Small intestine (tissue), 7 donors: ENCODE results near the gene RARA. TPM values are rescaled to one million over a fixed set of nuclear protein-coding genes. Genes with fewer than 3 reads are reported as not detected.
"Not testable (repeated sequence)": the region's sequence is repeated elsewhere in the genome, so short reads cannot be mapped to it uniquely, and the experiment has no call there.

ENCODE experiments used
- DNase-seq, 2 donors: peaks; one replicate each; pipeline versions ENCODE4 v3.0.0 to v3.0.0-alpha.2; 2013
- FAIRE-seq: peaks from 2 replicates; lab custom pipeline; 2012; peaks lifted over from hg19 to GRCh38; lab: Jason Lieb, UNC
- H3K27ac ChIP-seq, 3 donors: one replicate each; pipeline ENCODE4 v1.5.1; 2013; ENCODE audit warnings: low read length in 2 of 3, mild to moderate bottlenecking in 2 of 3, control low read depth in 1 of 3, inconsistent platforms in 1 of 3, low read depth in 1 of 3, moderate library complexity in 1 of 3
- H3K27me3 ChIP-seq, 3 donors: one replicate each; pipeline ENCODE4 v1.6.1; 2013; ENCODE audit warnings: low read length in 3 of 3, inconsistent platforms in 1 of 3; ENCODE audit not compliant: control insufficient read depth in 3 of 3, insufficient read depth in 3 of 3
- H3K36me3 ChIP-seq, 3 donors: one replicate each; pipeline ENCODE4 v1.6.1; 2013; ENCODE audit warnings: low read length in 3 of 3, inconsistent platforms in 1 of 3, low read depth in 1 of 3, mild to moderate bottlenecking in 1 of 3, moderate library complexity in 1 of 3; ENCODE audit not compliant: control insufficient read depth in 3 of 3, insufficient read depth in 2 of 3
- H3K4me1 ChIP-seq, 3 donors: one replicate each; pipeline ENCODE4 v1.6.1; 2013; ENCODE audit warnings: low read length in 2 of 3, inconsistent platforms in 1 of 3, low read depth in 1 of 3, mild to moderate bottlenecking in 1 of 3, moderate library complexity in 1 of 3; ENCODE audit not compliant: control insufficient read depth in 3 of 3, insufficient read depth in 2 of 3
- H3K4me3 ChIP-seq, 3 donors: one replicate each; pipeline ENCODE4 v1.5.1; 2013; ENCODE audit warnings: low read length in 3 of 3, control low read depth in 1 of 3, inconsistent platforms in 1 of 3, low read depth in 1 of 3, mild to moderate bottlenecking in 1 of 3, moderate library complexity in 1 of 3
- H3K9me3 ChIP-seq, 2 donors: one replicate each; pipeline ENCODE4 v1.6.1; 2013; ENCODE audit warnings: low read depth in 1 of 2, low read length in 1 of 2; ENCODE audit not compliant: control insufficient read depth in 2 of 2, insufficient read depth in 1 of 2
- WGBS, 3 donors: extraction: QIAGEN DNeasy Blood & Tissue Kit; methylation state at CpG; one replicate each; pipeline ENCODE4 v1.1.7; 2013; 5-methylcytosine and 5-hydroxymethylcytosine counted together
- polyA plus RNA-seq, 4 donors: library from polyadenylated mRNA; stranded (reverse) in 3 of 4; unstranded in 1 of 4; fragments of 200-250 nt in 3 of 4; fragments of 120-200 nt in 1 of 4; gene quantifications; one replicate each; pipeline versions ENCODE4 v1.2.1 to v1.2.3, GENCODE V29; 2013
- donor health status: healthy with polysubstance abuse.
- donor health status: control.
- donor health status: control.
- donor health status: Bipolar disorder and iron deficiency.
- donor health status: healthy.

The RARA gene
- polyA plus RNA-seq, 4 donors = 28.8 to 47.7 (median 39.9) TPM

- no peak for FAIRE-seq
- peaks cover 0 to 8% (median 0%) of the 10 kb centered on the region in 3 donors for H3K36me3 ChIP-seq
- H3K27ac ChIP-seq = peak overlapping the region in 1 of 3 donors; percentile 7
- DNase-seq = peak; percentile 71 to 75
- H3K9me3 ChIP-seq = no peaks in the 10 kb centered on the region
- H3K4me1 ChIP-seq = peaks cover 7 to 21% (median 8%) of the 10 kb centered on the region in 3 donors
- no peak overlapping the region for H3K4me3 ChIP-seq
- H3K27me3 ChIP-seq = no peaks in the 10 kb centered on the region
- 43 to 58% (median 57%) methylated on average over 4 of the region's 4 CpGs for WGBS, 3 donors
Observed at GRCh38 chr17:40303009-40303657, 5.8 kb upstream of the RARA start.

DNA sequence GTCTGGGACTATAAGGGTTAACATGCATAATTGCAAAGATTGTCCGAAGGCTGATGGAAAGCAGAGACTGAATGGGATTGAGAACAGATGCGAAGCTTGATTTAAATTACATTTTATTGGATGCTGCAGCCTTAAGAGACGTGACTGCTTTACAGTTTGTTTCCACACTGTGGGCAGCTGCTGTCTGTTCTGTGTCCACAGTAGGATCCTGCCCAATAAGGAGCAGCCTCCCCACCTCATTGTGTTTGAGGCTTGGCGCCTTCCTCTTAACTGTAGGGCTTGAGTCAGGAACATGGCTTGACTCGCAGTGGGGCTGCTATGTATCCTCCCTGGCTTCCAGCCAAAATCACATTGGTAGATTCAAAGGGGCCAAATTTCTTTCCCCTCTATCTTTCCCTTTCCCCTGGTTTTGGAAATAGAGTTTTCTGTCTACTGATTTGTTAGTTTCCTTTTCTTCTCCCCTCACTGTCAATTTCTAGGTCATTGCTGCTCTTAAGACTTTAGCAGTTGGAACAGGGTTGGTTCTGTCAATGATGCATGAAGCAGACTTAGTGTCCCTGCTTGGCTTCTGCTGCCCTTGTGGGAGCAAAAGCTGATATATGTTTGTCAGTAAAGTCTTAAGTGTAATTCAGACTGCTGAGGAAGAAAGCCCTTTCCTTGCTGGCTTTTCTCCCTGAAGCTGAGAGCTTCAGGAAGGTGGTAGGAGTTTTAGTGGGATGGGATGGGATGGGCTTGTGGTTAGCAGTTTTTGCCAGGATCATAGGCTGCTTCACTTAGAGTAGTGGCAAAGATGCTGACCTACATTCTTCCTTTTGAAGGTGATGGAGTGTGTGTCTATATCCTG is 5.0 kb upstream of the RARA start:
- WGBS, 3 donors = 58 to 80% (median 76%) methylated on average over 5 of the region's 5 CpGs
- no peak for FAIRE-seq
- H3K27me3 ChIP-seq = no peaks in the 10 kb centered on the region
- H3K4me3 ChIP-seq = no peak overlapping the region
- DNase-seq = no peak
- H3K9me3 ChIP-seq = no peaks in the 10 kb centered on the region
- peaks cover 8 to 29% (median 15%) of the 10 kb centered on the region in 3 donors for H3K4me1 ChIP-seq
- H3K27ac ChIP-seq = peak overlapping the region in 2 of 3 donors; percentile 35 to 48
- peaks cover 0 to 6% (median 0%) of the 10 kb centered on the region in 3 donors for H3K36me3 ChIP-seq

- peak overlapping the region in 2 of 3 donors; percentile 35 to 48 for H3K27ac ChIP-seq
- not testable (repeated sequence) for FAIRE-seq, H3K27me3 ChIP-seq, H3K9me3 ChIP-seq, DNase-seq, H3K4me3 ChIP-seq, H3K36me3 ChIP-seq
- peaks cover 11 to 30% (median 15%) of the 10 kb centered on the region in 3 donors for H3K4me1 ChIP-seq
- 63 to 95% (median 84%) methylated on average over 3 to 5 of the region's 5 CpGs for WGBS, 3 donors
Observed at GRCh38 chr17:40304552-40304863, 4.5 kb upstream of the RARA start.

DNA sequence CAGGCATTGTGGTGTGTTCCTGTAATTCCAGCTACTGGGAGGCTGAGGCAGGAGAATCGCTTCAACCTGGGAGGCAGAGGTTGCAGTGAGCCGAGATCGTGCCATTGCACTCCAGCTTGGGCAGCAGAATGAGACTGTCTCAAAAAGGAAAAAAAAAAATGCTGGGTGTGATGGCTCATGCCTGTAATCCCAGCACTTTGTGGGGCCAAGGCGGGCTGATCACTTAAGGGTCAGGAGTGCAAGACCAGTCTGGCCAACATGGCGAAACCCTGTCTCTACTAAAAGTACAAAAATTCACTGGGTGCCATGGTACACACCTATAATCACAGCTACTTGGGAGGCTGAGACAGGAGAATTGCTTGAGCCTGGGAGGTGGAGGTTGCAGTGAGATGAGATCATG is 4.1 kb upstream of the RARA start:
- H3K4me3 ChIP-seq, H3K9me3 ChIP-seq, DNase-seq, H3K27me3 ChIP-seq, FAIRE-seq, H3K27ac ChIP-seq, H3K36me3 ChIP-seq: not testable (repeated sequence)
- 89 to 96% (median 93%) methylated on average over 5 of the region's 5 CpGs for WGBS, 3 donors
- H3K4me1 ChIP-seq = peaks cover 15 to 34% (median 19%) of the 10 kb centered on the region in 3 donors

- H3K4me3 ChIP-seq = no peak overlapping the region
- 25 to 44% (median 36%) methylated on average over 2 of the region's 2 CpGs for WGBS, 3 donors
- H3K4me1 ChIP-seq = peaks cover 15 to 49% (median 23%) of the 10 kb centered on the region in 3 donors
- peak overlapping the region; percentile 13 to 77 (median 69) for H3K27ac ChIP-seq
- DNase-seq (no peak), FAIRE-seq (no peak)
- H3K27me3 ChIP-seq = no peaks in the 10 kb centered on the region
- H3K9me3 ChIP-seq = no peaks in the 10 kb centered on the region
- H3K36me3 ChIP-seq = peaks cover 0 to 3% (median 0%) of the 10 kb centered on the region in 3 donors
Observed at GRCh38 chr17:40306395-40306794, 2.6 kb upstream of the RARA start.

- FAIRE-seq = no peak
- peaks cover 0 to 3% (median 0%) of the 10 kb centered on the region in 3 donors for H3K36me3 ChIP-seq
Observed at GRCh38 chr17:40307001-40307730, 1.8 kb upstream of the RARA start.

DNA sequence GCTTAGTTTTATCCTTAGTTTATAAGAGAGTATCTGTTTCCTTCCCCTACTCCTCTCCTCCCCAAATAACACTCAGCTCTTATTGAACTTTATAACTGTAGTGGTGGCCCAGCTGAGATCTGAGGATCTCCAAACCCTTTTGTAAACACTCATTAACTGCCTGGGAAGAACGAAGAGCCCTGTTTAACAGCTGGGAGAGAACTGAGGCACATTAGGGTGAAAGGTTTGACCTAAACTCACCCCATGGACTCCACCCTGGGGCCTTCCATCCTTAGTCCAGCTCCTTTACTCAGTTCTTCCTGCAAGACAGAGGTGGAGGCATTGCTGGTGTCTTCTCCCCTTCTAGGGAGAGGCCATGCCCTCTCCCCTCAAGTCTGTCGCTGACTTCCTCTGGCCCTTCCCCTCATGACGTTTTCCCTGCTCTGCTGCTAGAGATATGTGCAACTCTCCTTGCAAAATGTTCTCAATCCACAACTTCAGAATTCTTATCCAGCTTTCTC is 1.2 kb upstream of the RARA start:
- DNase-seq = peak in 1 of 2 donors; percentile 57
- no peak overlapping the region for H3K4me3 ChIP-seq
- WGBS, 3 donors = 12 to 26% (median 15%) methylated on average over 3 of the region's 3 CpGs

More at GRCh38 chr17:40307001-40307730, 1.8 kb upstream of the RARA start:
- 17 to 38% (median 35%) methylated on average over 10 of the region's 10 CpGs for WGBS, 3 donors
- no peaks in the 10 kb centered on the region for H3K9me3 ChIP-seq
- peaks cover 15 to 55% (median 23%) of the 10 kb centered on the region in 3 donors for H3K4me1 ChIP-seq
- no peaks in the 10 kb centered on the region for H3K27me3 ChIP-seq
- DNase-seq = peak; percentile 68 to 78
- peak overlapping the region; percentile 55 to 77 (median 69) for H3K27ac ChIP-seq
- no peak overlapping the region for H3K4me3 ChIP-seq

More for the DNA sequence above, 1.2 kb upstream of the RARA start:
- Histone ChIP-seq H3K4me1 (peaks cover 15 to 55% (median 23%) of the 10 kb centered on the region in 3 donors), H3K36me3 (no peaks in the 10 kb centered on the region), H3K9me3 (no peaks in the 10 kb centered on the region), H3K27ac (peak overlapping the region; percentile 55 to 77 (median 69)), H3K27me3 (no peaks in the 10 kb centered on the region)
- no peak for FAIRE-seq
